Stomach (tissue), 4 donors: ENCODE results near the gene SNW1.

ENCODE experiments used
- CTCF ChIP-seq, 7 experiments: fragments of 450-650 bp in 4 of 7; fragments of 200-600 bp in 3 of 7; sonication (generic) in 3 of 7; IDR thresholded peaks; one replicate each; pipeline ENCODE4 v1.5.1; 2016 to 2019; ENCODE audit warnings: antibody characterized with exemption in 7 of 7, control low read depth in 2 of 7, mild to moderate bottlenecking in 1 of 7
- EP300 ChIP-seq: sonication (generic); formaldehyde crosslinking; IDR thresholded peaks from one replicate; pipeline ENCODE4 v1.6.1; 2017; ENCODE audit warnings: antibody characterized with exemption
- POLR2A ChIP-seq, 4 donors: fragments of 450-650 bp; IDR thresholded peaks; one replicate each; pipeline ENCODE4 v1.6.1; 2016; ENCODE audit warnings: antibody characterized with exemption in 4 of 4, control low read depth in 2 of 4, mild to moderate bottlenecking in 1 of 4, moderate library complexity in 1 of 4
- POLR2AphosphoS5 ChIP-seq, 3 donors: sonication (generic); formaldehyde crosslinking; IDR thresholded peaks; one replicate each; pipeline ENCODE4 v1.6.1; 2016; ENCODE audit warnings: antibody characterized with exemption in 3 of 3

GRCh38 chr14:77682158-77682553 is 78.8 kb downstream of the SNW1 start:
- no peak for TF ChIP-seq CTCF (IDR thresholded peaks at IDR 0.05)
- TF ChIP-seq EP300: no peak
- no peak for TF ChIP-seq POLR2AphosphoS5 (IDR thresholded peaks at IDR 0.05)
- TF ChIP-seq POLR2A (IDR thresholded peaks at IDR 0.05): no peak
